Measurements from ENCODE around the gene PPP3CA.

- TF ChIP-seq EZH2 (IDR thresholded peaks at IDR 0.05) (no peak), POLR2AphosphoS5 (IDR thresholded peaks at IDR 0.05; ENCODE audit: borderline replicate concordance, low read depth, low read length) (no peak)
These were observed 163.5 kb downstream of the PPP3CA start for GRCh38 chr4:101183666-101184373.

Measured in SK-N-MC (cell line).